Thyroid gland (tissue), 4 donors: ENCODE data around the gene RIPOR2. TPM values are rescaled to one million over a fixed set of nuclear protein-coding genes. Genes with fewer than 3 reads are reported as not detected.
"Not testable (repeated sequence)": the region's sequence is repeated elsewhere in the genome, so short reads cannot be mapped to it uniquely, and the experiment has no call there.

ENCODE experiments used
- DNase-seq, 2 donors: peaks; one replicate each; pipeline ENCODE4 v3.0.0-alpha.2; 2019
- H3K27ac ChIP-seq, 3 donors: fragments of 200-600 bp; sonication (generic); 1 replicate in 2 of 3; 2 replicates in 1 of 3; pipeline ENCODE4 v1.5.1; 2016 to 2019; ENCODE audit warnings: mild to moderate bottlenecking in 1 of 3, moderate library complexity in 1 of 3
- H3K27me3 ChIP-seq: fragments of 200-600 bp; sonication (generic); one replicate; pipeline ENCODE4 v1.5.1; 2019
- H3K36me3 ChIP-seq, 2 donors: fragments of 200-600 bp; sonication (generic); one replicate each; pipeline ENCODE4 v1.5.1; 2016 to 2019
- H3K4me1 ChIP-seq, 2 donors: fragments of 200-600 bp; sonication (generic); one replicate each; pipeline ENCODE4 v1.5.1; 2017 to 2019
- H3K4me3 ChIP-seq, 3 donors: fragments of 200-600 bp; sonication (generic); replicated peaks in 1 of 3; 1 replicate in 2 of 3; 2 replicates in 1 of 3; pipeline ENCODE4 v1.5.1; 2016; ENCODE audit warnings: mild to moderate bottlenecking in 1 of 3
- H3K9me3 ChIP-seq: fragments of 200-600 bp; sonication (generic); one replicate; pipeline ENCODE4 v1.5.1; 2017
- POLR2A ChIP-seq, 2 donors: fragments of 450-650 bp; IDR thresholded peaks; one replicate each; pipeline ENCODE4 v1.6.1; 2017; ENCODE audit warnings: antibody characterized with exemption in 2 of 2, mild to moderate bottlenecking in 2 of 2, moderate library complexity in 1 of 2
- WGBS, 2 donors: methylation state at CpG; one replicate each; pipeline ENCODE4 v1.1.5; 2017; 5-methylcytosine and 5-hydroxymethylcytosine counted together
- intact Hi-C: fragments of 100-400 bp; cut with DNase I; formaldehyde crosslinking; loops from one replicate; pipeline ENCODE4 v1.15.1; 2023
- total RNA-seq, 4 donors: library from RNA; depleted of rRNA; stranded (reverse); fragments of >200 nt; gene quantifications; one replicate each; pipeline ENCODE4 v1.2.3, GENCODE V29; 2016
- TF ChIP-seq, protein P1 (sequence below), 6 experiments: fragments of 200-600 bp in 3 of 6; fragments of 450-650 bp in 3 of 6; sonication (generic) in 3 of 6; IDR thresholded peaks; one replicate each; pipeline ENCODE4 v1.5.1; 2016 to 2019; ENCODE audit warnings: antibody characterized with exemption in 6 of 6, mild to moderate bottlenecking in 2 of 6, inconsistent platforms in 1 of 6, moderate library complexity in 1 of 6

RIPOR2 gene
- total RNA-seq, 4 donors from 2014 or later: 3.1 to 13.0 (median 8.4) TPM

DNA sequence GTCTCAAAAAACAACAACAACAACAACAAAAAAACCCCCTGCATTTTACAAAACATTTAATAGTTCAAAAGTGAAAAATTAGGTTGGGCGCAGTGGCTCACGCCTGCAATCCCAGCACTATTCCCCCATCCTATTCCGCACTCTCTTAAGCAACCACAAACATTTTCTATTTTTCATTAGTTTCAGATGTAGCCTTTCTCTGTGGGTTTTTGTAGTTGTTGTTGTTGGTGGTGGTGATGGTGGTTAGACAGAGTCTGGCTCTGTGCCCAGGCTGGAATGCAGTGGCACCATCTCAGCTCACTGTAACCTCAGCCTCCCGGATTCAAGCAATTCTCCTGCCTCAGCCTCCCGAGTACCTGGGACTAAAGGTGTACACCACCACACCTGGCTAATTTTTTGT, 167.4 kb downstream of the RIPOR2 start:
- no peak overlapping the region for H3K27ac ChIP-seq
- TF ChIP-seq POLR2A (IDR thresholded peaks at IDR 0.05): no peak
- TF ChIP-seq, protein P1, sequence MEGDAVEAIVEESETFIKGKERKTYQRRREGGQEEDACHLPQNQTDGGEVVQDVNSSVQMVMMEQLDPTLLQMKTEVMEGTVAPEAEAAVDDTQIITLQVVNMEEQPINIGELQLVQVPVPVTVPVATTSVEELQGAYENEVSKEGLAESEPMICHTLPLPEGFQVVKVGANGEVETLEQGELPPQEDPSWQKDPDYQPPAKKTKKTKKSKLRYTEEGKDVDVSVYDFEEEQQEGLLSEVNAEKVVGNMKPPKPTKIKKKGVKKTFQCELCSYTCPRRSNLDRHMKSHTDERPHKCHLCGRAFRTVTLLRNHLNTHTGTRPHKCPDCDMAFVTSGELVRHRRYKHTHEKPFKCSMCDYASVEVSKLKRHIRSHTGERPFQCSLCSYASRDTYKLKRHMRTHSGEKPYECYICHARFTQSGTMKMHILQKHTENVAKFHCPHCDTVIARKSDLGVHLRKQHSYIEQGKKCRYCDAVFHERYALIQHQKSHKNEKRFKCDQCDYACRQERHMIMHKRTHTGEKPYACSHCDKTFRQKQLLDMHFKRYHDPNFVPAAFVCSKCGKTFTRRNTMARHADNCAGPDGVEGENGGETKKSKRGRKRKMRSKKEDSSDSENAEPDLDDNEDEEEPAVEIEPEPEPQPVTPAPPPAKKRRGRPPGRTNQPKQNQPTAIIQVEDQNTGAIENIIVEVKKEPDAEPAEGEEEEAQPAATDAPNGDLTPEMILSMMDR (IDR thresholded peaks at IDR 0.05): no peak
- DNase-seq: no peak
- no peaks in the 10 kb centered on the region for H3K27me3 ChIP-seq
- H3K4me3 ChIP-seq: no peak overlapping the region
- H3K9me3 ChIP-seq: no peaks in the 10 kb centered on the region
- intact Hi-C loops: loop anchor here (5.0 kb wide), 1 partner anchor 186 kb away; no protein-coding TSS in a partner anchor
- H3K4me1 ChIP-seq: peaks cover 3 to 4% of the 10 kb centered on the region in 2 donors
- WGBS, 2 donors: 97 to 98% methylated on average over 5 of the region's 5 CpGs
- H3K36me3 ChIP-seq: no peaks in the 10 kb centered on the region

DNA sequence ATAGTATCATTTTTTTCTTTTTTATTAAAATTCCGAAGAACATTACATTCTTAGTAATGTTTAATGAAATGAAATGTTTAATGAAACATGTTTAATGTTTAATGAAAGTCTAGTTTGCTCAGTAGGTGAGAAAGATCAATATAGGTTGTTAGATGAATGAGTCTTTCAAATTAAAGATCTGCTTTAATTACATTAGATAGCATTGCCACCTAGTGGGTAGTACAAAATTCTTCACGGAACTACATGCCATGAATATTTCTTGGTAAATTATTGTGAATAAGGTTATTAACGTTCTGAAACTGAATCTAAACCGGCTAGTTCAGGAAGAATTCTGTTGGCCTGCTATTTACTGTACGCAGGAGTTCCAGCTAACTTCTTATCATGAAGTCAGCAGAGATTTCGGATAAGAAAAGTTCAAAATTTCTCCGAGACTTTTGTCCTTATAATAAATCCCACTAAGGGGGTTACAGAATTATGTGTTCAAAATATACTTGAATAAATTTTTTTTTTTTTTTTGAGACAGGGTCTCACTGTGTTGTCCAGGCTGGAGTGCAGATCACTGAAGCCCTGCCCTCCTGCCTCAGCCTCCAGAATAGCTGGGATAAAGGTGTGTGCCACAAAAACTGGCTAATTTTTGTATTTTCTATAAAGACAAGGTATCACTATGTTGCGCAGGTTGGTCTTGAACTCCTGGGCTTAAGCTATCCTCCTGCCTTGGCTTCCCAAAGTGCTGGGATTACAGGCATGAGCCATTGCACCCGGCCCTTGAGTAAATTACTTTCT, 168.9 kb downstream of the RIPOR2 start:
- peaks cover 3 to 8% of the 10 kb centered on the region in 2 donors for H3K4me1 ChIP-seq
- H3K27me3 ChIP-seq: no peaks in the 10 kb centered on the region
- no peak for TF ChIP-seq POLR2A (IDR thresholded peaks at IDR 0.05)
- TF ChIP-seq, protein P1 (IDR thresholded peaks at IDR 0.05): peak in 4 of 6 experiments; percentile 25 to 56 (median 55)
- H3K4me3 ChIP-seq: no peak overlapping the region
- 64 to 66% methylated on average over 9 of the region's 9 CpGs for WGBS, 2 donors
- H3K9me3 ChIP-seq: no peaks in the 10 kb centered on the region
- no peak for DNase-seq
- H3K27ac ChIP-seq: no peak overlapping the region
- intact Hi-C loops: loop anchor here (5.0 kb wide), 1 partner anchor 185 kb away; no protein-coding TSS in a partner anchor
- H3K36me3 ChIP-seq: no peaks in the 10 kb centered on the region

- H3K27ac ChIP-seq, H3K9me3 ChIP-seq, H3K27me3 ChIP-seq, H3K36me3 ChIP-seq, H3K4me3 ChIP-seq, H3K4me1 ChIP-seq, DNase-seq: not testable (repeated sequence)
- WGBS, 2 donors: 94 to 100% methylated on average over 5 to 12 of the region's 26 CpGs
- intact Hi-C loops: loop anchor here (5.0 kb wide), 1 partner anchor 184 kb away; no protein-coding TSS in a partner anchor
These were observed 169.8 kb downstream of the RIPOR2 start for GRCh38 chr6:24765968-24766367.

GRCh38 chr6:24764833-24765828, 170.6 kb downstream of the RIPOR2 start:
- intact Hi-C loops: loop anchor here (5.0 kb wide), 1 partner anchor 183 kb away; no protein-coding TSS in a partner anchor
- H3K36me3 ChIP-seq, H3K4me1 ChIP-seq, H3K27ac ChIP-seq, DNase-seq, H3K27me3 ChIP-seq, H3K9me3 ChIP-seq, H3K4me3 ChIP-seq: not testable (repeated sequence)
- whole genome bisulfite sequencing, 2 donors: 89 to 90% methylated on average over 20 of the region's 20 CpGs

GRCh38 chr6:24763578-24763977, 172.2 kb downstream of the RIPOR2 start:
- no peak for DNase-seq
- no peaks in the 10 kb centered on the region for H3K36me3 ChIP-seq
- H3K27ac ChIP-seq: peak overlapping the region in 1 of 3 donors; percentile 23
- H3K4me1 ChIP-seq: peaks cover 9 to 12% of the 10 kb centered on the region in 2 donors
- TF ChIP-seq, protein P1 (IDR thresholded peaks at IDR 0.05): no peak
- no peak for TF ChIP-seq POLR2A (IDR thresholded peaks at IDR 0.05)
- no peaks in the 10 kb centered on the region for H3K27me3 ChIP-seq
- H3K9me3 ChIP-seq: no peaks in the 10 kb centered on the region
- WGBS, 2 donors: 48 to 56% methylated on average over 3 of the region's 3 CpGs
- H3K4me3 ChIP-seq: no peak overlapping the region
- intact Hi-C loops: no loop called here
